ENCODE results near the gene ABCC5.

DNA sequence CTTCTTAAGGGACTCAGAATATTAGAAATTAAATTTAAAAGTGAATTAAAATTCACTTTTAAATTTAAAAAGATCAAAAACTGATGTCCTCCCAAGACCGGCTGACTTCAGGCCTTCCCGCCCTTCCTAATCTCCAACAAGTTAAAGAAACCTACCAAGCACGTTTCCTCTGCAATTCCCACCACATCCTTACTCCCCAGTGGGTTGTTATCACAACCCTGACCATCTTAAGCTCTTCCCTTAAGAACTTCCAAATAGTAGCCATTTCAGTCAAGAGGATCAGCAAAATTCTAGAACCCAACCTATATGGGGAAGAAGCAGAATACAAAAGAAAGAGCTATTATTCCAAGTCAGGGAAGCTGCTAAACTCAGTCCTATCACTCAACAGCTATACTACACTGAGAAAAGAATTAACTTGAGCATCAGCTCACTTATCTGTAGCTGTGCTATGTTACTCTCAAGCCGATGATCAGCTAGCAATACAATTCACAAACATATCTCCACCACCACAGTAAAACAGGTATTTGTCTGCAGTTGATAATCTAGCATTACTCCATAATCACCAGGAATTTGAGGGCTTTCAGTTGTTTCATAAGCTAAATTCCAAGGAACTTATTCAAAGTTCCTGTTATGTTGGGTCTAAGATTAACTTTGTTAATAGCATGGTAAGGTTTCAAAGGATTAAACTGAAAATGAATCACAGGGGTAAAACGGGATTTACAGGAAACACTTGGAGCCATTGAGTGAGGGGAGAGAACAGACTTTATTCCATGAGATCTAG lies 14.3 kb downstream of the ABCC5 start:
- TF ChIP-seq CTCF (IDR thresholded peaks at IDR 0.05; ENCODE audit: low read depth, low read length, poor library complexity, severe bottlenecking) (no peak), EZH2phosphoT487 (IDR thresholded peaks at IDR 0.05; ENCODE audit: borderline replicate concordance, low read length) (no peak)
